ENCODE measurements around the gene HNRNPH2.

Gene HNRNPH2

GRCh38 chrX:101394372-101394771 lies 13.7 kb upstream of the HNRNPH2 start:
- no peak for DNase-seq (ENCODE audit: low read depth, low spot score)
- in situ Hi-C loops (cut with HindIII; ENCODE audit: low sequenced_read_pairs), result no loop called here
- no peak for TF ChIP-seq CTCF (IDR thresholded peaks at IDR 0.05; ENCODE audit: low read depth, low read length)
- no peak overlapping the region for H3K4me3 ChIP-seq (ENCODE audit: low read depth, low read length)

- in situ Hi-C loops (cut with HindIII; ENCODE audit: low sequenced_read_pairs), result no loop called here
- no peak for TF ChIP-seq CTCF (IDR thresholded peaks at IDR 0.05; ENCODE audit: low read depth, low read length)
- DNase-seq (ENCODE audit: low read depth, low spot score), result no peak
- H3K4me3 ChIP-seq (ENCODE audit: low read depth, low read length), result no peak overlapping the region
Observed at GRCh38 chrX:101395789-101396188, 12.2 kb upstream of the HNRNPH2 start.

GRCh38 chrX:101397779-101398178 lies 10.2 kb upstream of the HNRNPH2 start:
- in situ Hi-C loops (cut with HindIII; ENCODE audit: low sequenced_read_pairs), result no loop called here
- DNase-seq (ENCODE audit: low read depth, low spot score), result no peak
- no peak for TF ChIP-seq CTCF (IDR thresholded peaks at IDR 0.05; ENCODE audit: low read depth, low read length)
- no peak overlapping the region for H3K4me3 ChIP-seq (ENCODE audit: low read depth, low read length)

GRCh38 chrX:101398694-101399093 lies 9.3 kb upstream of the HNRNPH2 start:
- DNase-seq (ENCODE audit: low read depth, low spot score), result no peak
- in situ Hi-C loops (cut with HindIII; ENCODE audit: low sequenced_read_pairs), result no loop called here
- no peak overlapping the region for H3K4me3 ChIP-seq (ENCODE audit: low read depth, low read length)
- TF ChIP-seq CTCF (IDR thresholded peaks at IDR 0.05; ENCODE audit: low read depth, low read length), result no peak

- no peak overlapping the region for H3K4me3 ChIP-seq (ENCODE audit: low read depth, low read length)
- no peak for DNase-seq (ENCODE audit: low read depth, low spot score)
- in situ Hi-C loops (cut with HindIII; ENCODE audit: low sequenced_read_pairs), result no loop called here
- no peak for TF ChIP-seq CTCF (IDR thresholded peaks at IDR 0.05; ENCODE audit: low read depth, low read length)
Observed at GRCh38 chrX:101399825-101400224, 8.2 kb upstream of the HNRNPH2 start.

- TF ChIP-seq CTCF (IDR thresholded peaks at IDR 0.05; ENCODE audit: low read depth, low read length), result no peak
- H3K4me3 ChIP-seq (ENCODE audit: low read depth, low read length), result peak overlapping the region; percentile 77
- in situ Hi-C loops (cut with HindIII; ENCODE audit: low sequenced_read_pairs), result no loop called here
- no peak for DNase-seq (ENCODE audit: low read depth, low spot score)
Observed at GRCh38 chrX:101407167-101407747, 765 bp upstream of the HNRNPH2 start.

- no peak for DNase-seq (ENCODE audit: low read depth, low spot score)
- in situ Hi-C loops (cut with HindIII; ENCODE audit: low sequenced_read_pairs), result no loop called here
- peak overlapping the region; percentile 77 for H3K4me3 ChIP-seq (ENCODE audit: low read depth, low read length)
- TF ChIP-seq CTCF (IDR thresholded peaks at IDR 0.05; ENCODE audit: low read depth, low read length), result no peak
Observed at GRCh38 chrX:101408532-101408841, 465 bp downstream of the HNRNPH2 start.

Data from astrocyte of the spinal cord (primary cell).